NCI-H1048 (cell line): ENCODE data around the gene TMEM225B.
"Not testable (repeated sequence)": the region's sequence is repeated elsewhere in the genome, so short reads cannot be mapped to it uniquely, and the experiment has no call there.

Experiments
- DNase-seq: peaks from one replicate; lab custom pipeline; 2025; lab: John Stamatoyannopoulos, UW

The TMEM225B gene, protein sequence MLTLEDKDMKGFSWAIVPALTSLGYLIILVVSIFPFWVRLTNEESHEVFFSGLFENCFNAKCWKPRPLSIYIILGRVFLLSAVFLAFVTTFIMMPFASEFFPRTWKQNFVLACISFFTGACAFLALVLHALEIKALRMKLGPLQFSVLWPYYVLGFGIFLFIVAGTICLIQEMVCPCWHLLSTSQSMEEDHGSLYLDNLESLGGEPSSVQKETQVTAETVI

DNA sequence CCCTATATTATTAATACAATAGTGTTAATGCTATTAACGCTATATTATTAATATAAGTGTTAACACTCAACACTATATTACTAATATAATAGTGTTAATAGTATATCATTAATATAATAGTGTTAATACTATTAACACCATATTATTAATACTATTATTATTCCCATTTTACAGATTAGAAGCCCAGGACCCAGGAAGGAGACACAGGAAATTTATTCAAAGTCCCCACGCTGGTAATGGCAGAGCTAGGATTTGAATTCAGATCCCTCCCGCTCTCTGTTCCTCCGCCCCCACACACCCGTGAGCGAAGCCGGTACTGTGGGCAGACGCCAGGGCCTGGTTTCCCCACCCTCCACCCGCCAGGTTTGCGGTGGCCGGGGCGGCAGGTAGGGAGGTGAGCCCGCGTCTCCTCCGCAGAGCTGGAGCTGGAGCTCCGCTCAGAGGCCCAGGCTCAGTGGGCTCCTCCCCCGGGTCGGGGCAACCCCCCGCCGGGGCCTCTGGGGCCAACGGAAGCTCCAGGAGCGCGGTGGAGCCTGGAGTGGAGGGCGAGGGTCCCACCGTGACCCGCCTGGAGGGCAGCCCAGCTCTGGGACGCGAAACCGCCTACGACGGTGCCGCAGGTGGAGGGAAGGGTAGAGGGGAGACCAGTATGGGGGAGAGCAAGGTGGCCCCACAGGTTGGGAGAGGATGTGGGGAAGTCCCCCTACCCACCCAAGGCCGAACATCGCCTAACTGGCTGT, at the start of gene TMEM225B:
TMEM225B (plus strand) TSS at position 506 of the 740 bp plus-strand sequence. CDS start 6,122 bp downstream, outside the sequence.
- no peak for DNase-seq

DNA sequence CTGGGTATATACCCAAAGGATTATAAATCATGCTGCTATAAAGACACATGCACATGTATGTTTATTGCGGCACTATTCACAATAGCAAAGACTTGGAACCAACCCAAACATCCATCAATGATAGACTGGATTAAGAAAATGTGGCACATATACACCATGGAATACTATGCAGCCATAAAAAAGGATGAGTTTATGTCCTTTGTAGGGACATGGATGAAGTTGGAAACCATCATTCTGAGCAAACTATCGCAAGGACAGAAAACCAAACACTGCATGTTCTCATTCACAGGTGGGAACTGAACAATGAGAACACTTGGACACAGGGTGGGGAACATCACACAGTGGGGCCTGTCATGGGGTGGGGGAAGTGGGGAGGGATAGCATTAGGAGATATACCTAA, 48.5 kb upstream of the TMEM225B start:
- not testable (repeated sequence) for DNase-seq

DNA sequence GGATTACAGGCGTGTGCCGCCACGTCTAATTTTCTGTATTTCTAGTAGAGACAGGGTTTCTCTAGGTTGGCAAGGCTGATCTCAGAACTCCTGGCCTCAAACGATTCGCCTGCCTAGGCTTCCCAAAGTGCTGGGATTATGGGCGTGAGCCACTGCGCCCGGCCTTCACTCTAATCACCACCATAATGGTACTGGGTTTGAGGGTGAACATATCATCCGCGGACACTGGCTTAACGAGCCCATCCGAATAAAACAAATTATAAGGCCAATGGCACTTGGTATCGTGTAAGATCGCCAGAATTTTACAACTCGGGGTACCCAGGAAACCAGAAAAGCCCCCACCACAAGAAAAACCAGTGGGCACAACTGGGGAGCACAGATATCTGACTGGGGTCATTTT, 46.7 kb upstream of the TMEM225B start:
- DNase-seq = no peak

DNA sequence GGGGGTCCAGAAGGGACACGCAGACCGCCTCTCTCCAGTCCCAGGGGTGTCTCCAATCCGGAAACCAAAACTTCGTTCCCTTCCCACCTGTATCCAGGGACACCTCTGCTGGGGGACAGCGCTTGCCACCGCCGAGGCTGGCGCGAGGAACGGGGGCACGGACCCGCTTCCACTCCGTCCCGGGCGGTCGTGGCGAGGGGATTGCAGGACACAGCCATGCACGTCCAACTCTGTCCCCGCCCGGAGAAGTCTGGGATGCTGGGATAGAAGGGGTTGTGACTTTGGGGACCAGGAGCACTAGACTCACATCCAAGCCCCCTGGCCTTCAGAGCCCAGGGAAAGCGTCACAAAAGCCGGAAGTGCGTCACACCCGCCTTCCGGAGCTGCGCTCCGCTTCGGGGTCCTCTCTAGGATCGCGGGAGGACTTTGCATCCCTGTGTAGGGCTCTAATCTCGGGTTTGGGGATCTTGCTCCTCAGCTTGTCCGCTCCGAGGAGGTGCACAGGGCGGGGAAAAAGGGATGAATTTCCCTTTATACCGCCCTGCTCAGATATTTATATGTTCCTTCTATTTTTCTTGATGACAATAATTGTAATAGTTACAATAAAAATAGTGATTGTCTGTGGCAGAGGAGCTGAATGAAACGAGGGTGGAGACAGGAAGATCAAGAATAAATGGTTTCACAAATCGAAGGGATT, 46.2 kb upstream of the TMEM225B start, which contains the start of gene FAM200A:
FAM200A (minus strand) TSS at position 348 of the 697 bp plus-strand sequence. CDS start 3,707 bp downstream, outside the sequence.
- peak; percentile 77 for DNase-seq

DNA sequence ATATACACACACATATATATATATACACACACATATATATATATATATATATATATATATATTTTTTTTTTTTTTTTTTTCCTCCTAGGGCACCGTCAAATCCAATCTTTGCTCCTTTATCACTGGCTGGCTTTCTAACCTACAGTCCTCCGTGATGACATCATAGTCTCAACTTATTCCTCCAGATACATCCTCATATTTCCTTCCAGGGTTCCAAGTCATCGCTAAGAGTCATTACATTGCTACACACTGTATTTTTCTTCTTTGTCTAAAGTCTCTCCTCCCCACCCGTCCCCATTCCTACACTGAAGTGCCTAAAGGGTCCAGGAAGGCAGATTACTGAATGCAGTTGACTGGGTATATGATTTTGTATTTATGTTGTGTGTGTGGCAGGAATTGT, 45.0 kb upstream of the TMEM225B start:
- DNase-seq = no peak

DNA sequence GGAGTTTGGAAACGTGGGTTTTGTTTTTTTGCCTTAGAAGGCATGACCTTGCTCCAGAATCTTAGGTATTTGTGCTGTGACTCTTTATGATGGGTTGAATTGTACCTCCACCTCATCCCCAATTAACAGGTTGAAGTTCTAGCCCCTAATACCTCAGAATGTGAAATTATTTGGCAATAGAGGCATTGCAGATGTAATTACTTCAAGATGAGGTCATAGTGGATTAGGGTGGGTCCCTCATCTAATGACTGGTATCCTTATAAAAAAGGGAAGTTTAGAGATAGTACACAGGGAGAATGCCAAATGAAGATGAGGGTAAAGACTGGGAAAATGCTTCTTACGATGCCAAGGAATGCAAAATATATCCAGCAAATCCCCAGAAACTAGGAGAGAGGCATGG, 43.1 kb upstream of the TMEM225B start:
- no peak for DNase-seq

DNA sequence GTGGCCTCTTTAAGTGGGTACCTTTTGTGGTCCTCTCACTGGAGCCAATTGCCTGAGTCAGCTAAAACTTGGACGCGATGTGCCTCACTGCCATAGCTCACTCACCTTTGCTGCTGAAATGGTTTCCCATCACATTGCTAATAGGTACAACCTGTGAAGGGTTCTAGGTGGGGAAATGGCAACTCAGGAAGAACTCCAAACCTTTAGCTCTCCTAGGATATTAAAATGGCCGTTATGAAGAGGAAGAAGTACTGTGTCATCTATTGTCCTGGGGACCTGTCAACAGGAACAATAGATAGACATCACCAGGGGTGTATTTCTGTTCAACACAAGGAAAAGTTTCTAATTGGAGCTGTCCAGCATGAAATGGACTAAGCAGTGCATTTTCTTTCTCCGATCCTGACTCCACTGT, 40.9 kb upstream of the TMEM225B start:
- DNase-seq = no peak

DNA sequence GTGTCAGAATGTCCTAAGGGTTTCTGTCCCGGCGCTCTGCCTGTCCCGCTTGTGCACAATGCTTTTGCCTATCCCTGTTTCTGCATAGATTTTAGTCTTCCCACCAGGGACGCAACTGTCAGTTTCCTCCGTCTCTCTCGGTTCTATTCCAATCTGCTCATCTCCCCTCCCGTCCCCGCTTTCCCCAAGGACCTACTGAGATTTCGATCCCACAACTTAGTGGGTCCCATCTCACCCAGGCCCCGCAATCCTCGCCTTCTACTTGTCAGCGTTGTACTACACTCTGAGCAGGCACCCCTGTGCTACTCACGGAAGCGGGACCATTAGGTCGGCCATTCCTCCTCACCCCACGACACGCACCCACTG, 40.1 kb upstream of the TMEM225B start:
- DNase-seq = no peak

DNA sequence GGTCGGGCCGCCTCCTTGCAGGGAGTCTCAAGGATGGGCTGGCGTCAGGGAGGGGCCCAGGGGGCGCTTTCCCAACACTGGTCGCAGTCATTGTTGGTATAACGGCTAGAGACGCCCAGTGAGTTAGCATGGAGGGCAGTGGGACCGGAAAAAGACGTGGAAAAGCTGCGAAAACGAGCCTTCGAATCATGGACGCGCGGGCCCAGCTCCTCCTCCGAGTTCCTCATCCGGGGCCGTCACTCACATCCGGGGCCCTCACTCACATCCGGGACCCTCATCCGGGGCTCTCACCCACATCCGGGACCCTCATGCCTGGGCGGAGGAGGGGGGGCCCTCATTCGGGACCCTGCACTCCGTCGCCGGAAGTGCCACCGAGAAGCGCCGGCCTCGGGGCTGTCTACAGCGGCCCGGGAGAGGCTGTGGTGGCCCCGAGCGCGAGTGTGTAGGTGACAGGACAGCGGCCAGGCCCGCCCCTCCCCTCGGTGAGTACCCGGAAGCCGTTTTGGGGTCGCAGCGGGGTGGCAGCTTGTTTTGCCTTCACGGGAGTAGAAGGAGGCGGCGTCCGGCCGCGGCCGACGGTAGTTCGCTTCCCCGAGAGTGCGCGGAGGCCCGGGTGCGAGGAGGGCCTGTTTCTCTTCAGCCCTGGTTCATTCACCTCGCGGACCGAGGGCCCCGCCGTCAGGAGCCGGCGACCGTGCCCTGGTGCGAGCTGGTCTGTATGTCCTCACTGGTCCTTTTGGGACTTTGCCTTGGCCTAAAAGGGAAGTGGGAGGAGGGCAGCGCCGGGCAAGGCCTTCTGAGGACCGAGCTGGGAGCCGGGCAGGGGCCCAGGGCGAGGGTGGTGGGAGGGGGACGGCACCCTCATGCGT, 39.5 kb upstream of the TMEM225B start, which contains the start of gene ZNF655:
ZNF655 (plus strand) TSS at position 337 of the 869 bp plus-strand sequence. CDS start 1,918 bp downstream, outside the sequence.
- peak; percentile 81 for DNase-seq

DNA sequence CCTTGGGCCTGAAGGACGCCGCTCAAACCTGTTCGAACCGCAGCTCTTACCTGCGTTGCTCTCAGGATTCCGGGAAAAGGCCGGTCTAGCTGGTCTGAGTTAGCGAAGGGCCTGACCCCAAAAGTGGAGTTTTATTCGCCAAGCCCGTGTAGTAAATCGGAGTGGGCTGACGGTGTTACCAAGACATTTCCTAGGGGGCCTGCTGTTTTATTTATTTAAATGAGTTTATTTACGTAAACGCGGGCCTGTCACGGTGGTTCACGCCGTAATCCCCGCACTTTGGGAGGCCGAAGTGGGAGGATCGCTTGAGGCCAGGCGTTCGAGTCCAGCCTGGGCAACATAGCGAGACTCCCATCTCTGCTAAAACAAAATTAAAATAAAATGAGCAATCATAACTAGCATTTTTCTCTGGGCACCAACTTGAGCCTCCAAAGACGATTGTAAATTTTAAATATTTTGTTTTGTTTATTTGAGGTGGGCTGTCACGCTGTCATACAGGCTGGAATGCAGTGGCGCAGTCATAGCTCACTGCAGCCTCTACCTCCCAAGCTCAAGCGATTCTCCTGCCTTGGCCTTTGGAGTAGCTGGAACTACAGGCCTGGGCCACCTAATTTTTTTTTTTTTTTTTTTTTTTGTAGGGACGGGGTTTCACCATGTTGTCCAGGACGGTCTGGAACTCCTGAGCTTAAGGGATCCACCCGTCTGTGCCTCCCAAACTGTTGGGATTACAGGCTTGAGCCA, 38.7 kb upstream of the TMEM225B start:
- DNase-seq = no peak

DNA sequence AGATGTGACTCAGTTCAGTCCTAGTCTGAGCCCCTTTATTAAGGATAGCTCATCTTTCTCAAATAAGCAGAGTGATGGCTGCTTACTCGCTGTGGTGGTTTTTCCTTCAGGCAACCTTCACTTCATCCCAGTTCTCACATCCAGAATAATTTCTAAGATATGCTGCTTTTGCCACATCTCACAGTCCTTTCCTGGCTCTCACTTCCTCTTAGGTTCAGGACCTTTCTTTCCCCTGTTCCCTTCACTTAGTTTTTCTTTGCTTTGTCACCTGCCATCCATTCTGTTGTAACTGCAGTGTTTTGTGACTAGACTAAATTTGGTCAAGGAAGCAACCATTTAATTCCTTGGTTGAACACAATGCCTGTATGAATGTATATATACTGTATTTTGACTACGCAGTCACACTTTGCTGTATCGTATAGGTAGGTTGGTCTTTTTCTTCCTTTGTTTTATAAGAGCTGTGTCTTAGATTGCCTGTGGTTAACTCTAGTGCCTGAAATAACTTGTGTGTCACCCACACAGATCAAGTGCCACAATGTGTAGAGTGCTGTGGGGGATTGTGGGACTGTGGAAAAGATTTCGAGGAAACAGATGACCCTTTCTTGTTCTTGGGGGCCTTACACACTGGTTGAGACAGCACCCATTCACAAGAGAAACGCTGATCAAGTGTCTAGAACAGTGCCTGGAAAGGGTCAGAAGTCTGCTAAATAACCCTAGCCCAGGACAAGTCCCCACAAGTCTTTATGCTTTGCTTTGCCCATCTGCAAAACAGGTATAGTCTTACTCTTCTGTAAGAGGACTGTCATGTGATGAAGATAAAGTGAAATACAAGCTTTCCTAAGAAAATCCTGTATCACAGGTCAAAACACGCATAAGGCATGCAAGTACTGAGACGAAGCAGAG, 37.0 kb upstream of the TMEM225B start:
- DNase-seq = no peak

DNA sequence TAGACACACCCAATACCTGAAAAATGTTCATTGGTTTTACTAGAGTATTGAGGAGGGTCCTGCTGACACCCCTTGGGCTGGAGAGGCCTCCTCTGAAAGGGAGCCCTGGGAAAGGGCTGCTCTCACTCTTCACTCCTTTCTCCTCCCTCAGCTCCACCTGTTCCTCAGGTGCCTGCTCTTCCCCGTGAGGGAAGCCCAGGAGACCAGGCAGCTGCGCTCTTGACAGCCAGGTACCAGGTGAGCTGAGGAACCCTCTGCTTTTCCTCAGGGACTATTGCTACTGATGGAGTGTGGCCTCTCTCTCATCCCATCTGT, 36.4 kb upstream of the TMEM225B start:
- DNase-seq = no peak

DNA sequence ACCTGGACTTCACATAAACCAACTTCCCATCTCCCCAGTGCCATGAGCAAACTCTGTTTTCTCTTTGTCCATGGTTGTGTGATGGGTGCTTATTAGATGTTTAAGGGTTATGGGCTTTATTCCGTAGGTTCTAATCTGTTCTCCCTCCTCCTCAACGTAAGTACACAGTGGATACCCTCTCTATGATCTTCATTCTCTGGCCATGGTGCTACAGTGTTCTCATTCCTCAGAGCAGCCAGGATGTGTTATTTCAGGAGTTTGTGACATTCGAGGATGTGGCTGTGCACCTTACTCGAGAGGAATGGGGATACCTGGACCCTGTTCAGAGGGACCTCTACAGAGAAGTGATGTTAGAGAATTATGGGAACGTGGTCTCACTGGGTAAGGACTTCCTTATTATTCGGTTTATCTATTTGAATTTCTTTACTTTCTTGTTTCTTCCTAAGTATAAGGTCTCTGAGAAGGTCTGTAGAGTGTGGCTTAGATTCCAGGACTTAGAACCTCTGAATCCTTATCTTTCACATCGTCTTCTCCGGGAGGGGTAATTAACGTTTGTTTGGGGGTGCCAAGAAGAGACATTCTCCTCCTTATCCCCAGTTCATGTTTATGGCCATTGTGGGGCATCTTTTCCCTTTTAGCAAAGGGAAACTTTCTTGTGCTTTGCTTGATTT, 35.8 kb upstream of the TMEM225B start:
- DNase-seq = no peak

DNA sequence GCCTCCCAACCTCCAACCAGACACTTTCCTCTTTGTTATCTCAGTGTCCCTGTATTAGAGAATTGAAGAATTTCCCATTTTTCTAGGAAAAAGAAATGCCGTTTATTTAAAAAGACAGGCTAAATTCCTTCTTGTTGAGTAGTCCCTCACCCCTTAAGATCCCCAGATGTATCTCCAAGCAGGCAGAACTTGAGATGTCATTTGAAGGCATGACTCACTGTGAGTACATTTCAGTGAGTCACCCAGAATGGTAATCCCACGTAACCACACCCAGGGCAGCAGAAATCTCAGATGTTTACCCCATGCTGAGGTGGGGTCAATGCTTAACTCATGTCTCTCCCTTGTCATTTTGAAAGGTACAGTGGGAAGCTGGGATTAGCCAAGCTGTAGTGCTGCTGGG, 35.2 kb upstream of the TMEM225B start:
- DNase-seq = no peak

DNA sequence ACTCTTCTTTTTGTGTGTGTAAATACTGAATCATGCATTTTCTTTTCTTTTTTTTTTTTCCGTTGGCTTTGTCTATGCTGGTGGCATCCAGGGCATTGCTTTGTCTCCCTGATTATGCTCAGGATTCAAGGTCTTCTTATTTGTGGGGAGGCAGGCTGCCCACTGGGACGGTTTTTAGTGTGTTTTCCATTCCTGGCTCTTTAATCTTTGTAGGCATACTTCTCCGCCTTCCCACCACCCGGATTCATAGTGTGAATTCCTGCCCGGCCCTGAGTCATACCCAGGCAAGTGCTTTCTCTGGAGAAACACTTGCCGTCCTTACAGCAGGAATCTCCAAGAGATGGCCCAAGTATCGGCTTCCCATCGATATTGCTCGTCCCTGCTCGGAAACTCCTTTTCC, 34.4 kb upstream of the TMEM225B start:
- no peak for DNase-seq

DNA sequence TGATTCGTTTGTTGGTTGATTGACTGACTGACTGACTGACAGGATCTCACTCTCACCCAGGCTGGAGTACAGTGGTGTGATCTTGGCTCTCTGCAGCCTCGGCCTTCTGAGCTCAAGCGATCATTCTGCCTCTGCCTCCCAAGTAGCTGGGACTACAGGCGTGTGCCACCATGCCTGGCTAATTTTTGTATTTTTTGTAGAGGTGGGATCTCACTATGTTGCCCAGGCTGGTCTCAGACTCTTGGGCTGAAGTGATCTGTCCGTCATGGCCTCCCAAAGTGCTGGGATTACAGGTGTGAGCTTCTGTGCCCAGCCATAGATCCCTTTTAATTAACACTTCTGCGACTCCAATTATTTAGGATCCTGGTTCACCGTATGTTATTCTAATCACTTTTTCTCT, 29.3 kb upstream of the TMEM225B start:
- not testable (repeated sequence) for DNase-seq

DNA sequence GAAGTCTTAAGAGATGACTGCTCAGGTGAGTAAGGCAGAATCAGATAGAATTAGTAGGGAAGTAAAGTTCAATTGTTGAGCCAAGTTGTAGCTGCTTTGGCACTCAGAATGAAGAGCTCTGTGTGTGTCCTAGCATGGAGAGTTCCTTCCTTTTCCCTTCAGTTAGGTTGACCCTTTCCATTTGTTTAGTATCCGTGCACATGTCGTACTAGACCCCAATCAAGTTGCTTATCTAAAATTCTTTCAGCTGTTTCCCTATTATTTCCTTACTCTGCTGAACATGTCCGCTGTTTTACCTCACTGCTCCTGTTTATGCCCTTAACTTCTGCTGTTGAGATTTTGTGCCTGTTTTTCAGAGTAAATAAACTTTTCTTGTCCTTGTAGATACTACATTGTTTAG, 26.3 kb upstream of the TMEM225B start:
- no peak for DNase-seq

DNA sequence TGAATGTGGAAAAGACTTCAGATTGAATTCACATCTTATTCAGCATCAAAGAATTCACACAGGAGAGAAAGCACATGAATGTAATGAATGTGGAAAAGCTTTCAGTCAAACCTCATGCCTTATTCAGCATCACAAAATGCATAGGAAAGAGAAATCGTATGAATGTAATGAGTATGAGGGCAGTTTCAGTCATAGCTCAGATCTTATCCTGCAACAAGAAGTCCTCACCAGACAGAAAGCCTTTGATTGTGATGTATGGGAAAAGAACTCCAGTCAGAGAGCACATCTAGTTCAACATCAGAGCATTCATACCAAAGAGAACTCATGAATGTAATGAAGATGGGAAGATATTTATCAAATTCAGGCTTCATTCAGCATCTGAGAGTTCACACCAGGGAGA, 24.8 kb upstream of the TMEM225B start:
- DNase-seq = no peak

DNA sequence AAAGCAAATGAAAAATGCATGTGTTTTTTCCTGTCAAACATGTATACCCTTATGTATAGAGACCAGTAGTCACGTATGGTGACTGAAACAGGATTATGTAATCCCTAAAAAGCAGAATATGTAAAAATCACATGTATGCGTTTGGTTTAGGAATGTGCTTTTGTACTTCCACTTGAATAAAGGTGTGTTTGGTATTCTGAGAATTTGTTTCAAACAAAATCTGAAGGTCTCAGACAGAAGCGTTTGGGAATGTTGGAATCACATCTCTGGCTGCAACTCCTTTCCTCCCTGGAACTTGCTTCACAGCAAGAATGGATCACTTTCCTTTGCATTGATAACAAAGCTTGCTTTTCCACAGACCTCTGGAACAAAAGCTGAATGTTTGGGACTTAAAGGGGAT, 21.8 kb upstream of the TMEM225B start:
- no peak for DNase-seq
